Glomerular endothelial cell (primary cell): ENCODE measurements around the gene XG. TPM values are rescaled to one million over a fixed set of nuclear protein-coding genes. Genes with fewer than 3 reads are reported as not detected.

Experiments
- DNase-seq: peaks from one replicate; pipeline ENCODE4 v3.0.0-alpha.2; 2011; ENCODE audit warnings: low read depth, low spot score; ENCODE audit errors: extremely low read depth
- total RNA-seq: library from RNA; depleted of rRNA; stranded (reverse); fragments of >200 nt; gene quantifications from 2 replicates; pipeline ENCODE4 v1.2.3, GENCODE V29; 2015

The XG gene
- total RNA-seq, 1 donor from 2014 or later: not detected

DNA sequence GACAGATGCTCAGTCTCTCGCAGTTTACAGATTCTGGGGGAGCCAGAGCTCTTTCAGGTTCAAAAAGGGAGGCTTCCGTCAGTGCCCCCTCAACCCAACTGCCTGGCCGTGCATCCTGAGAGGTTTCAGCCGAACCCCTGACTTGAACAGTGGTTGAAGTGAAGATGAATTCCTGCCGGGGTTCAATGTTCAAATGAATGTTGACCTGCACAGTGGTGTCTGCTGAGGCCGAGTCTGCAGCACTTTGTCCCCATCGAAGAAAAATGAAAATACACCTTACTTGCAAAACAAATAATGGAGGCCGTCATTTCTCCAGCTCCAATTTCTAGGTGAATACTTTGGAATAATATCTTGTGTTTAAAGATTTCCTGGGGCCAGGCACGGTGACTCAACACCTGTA is 110.6 kb downstream of the XG start:
- no peak for DNase-seq

DNA sequence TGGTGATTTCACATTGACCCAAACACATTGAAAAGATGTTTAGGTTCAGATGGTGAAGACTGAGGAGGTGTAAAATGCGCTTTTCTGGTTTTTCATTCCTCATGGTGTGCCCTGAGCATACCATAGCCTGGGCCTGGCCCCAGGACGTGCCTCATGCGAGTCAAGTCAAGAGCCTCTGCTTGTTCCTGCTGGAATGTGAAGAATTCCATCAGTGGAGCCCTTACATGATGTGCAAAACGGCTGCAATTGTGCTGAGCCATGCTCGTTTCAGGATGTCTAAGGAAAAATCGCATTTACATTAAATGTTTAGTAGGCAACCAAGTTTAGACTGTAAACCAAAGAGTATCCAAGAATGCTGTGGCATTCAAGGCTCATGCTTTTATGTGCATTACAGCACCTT is 111.8 kb downstream of the XG start:
- DNase-seq: no peak

Other genes with a start within 250 kb of the XG start
- 777 and 1,080 TPM in 2 replicates for gene CD99, start 60.7 kb upstream of the XG start, total RNA-seq
- gene GYG2, start 76.9 kb downstream of the XG start, total RNA-seq: 0.29 and 0.53 TPM in 2 replicates
- gene ARSD, start 177.3 kb downstream of the XG start, total RNA-seq: 27.4 and 32.5 TPM in 2 replicates